T-helper 1 cell treated with Interleukin-12 subunit alpha and Interleukin-12 subunit beta and Interleukin-4 antibody, amounts not matched to agents 30 ng/mL and 1 ng/mL, for 36 hours (primary cell): ENCODE results near the gene GOLT1A. TPM values are rescaled to one million over a fixed set of nuclear protein-coding genes. Genes with fewer than 3 reads are reported as not detected.

Source experiments
- intact Hi-C: fragments of 100-400 bp; cut with micrococcal nuclease; formaldehyde crosslinking; loops from one replicate; pipeline ENCODE4 v1.15.1; 2024
- total RNA-seq: library from RNA; stranded (reverse); gene quantifications from 2 replicates; pipeline ENCODE4 v1.2.3, GENCODE V29; 2022

Gene GOLT1A
- total RNA-seq, 1 donor from 2014 or later, result not detected

DNA sequence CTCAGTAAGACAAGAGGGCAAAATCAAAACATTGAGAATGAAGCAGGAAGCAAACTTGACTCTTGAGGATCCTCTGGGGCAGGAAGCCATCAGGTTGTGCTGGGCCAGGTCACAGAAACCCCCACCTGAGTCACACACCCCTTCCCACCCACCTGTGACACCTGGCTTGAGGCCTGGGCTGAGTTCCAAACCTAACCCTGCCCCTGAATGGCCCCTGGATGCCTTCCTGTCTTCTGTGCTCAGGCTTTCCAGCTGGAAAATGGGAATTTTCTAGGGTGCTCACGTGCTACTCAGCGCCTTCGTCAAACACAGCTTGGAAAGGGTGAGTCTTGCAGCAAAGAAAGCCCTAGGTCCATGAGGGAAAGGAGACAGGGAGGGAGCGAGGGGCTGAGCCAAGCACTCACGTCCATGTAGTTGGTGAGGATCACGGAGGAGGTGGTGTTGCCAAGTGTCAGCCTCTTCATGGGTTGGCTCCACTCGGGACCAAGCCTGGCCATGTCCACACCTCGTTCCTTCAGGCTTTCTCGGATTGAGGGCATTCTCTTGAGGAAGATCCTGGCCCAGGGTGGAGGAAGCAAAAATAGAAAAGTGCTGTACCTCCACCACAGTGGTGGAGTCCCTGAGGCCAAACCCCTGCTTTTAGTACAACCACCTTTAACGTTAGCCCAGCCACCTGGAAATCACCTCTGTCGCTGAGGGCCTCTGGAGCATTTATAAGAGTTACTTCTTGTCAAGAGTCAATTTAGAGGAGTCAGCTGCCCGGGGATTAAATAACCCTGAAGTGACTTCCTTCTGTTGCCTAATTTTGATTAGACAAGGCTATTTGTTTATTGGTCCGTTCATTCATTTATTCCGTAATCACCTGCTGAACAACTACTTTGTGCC, 51.9 kb downstream of the GOLT1A start:
- intact Hi-C loops, result loop anchor here (1.0 to 10.0 kb wide), 7 partner anchors 45 to 643 kb away; no protein-coding TSS in a partner anchor

DNA sequence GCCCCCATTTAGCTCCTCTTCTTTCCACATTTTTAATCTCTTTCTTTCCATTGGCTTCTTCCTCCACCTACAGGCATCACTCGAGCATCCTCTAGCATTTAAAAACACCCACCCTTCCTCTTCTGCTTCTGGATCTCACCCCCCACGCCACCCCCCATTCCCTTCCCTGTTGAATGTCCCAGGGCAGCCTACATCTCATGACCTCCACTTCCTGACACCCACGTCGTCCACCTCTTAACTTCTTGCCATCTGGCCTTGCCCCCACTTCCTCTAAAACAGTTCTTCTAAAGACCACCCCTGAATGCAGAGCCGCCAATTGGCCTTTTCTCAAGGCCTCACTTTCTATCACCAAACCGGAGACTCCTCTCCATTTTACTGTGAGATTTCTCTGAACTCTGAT, 55.8 kb downstream of the GOLT1A start:
- intact Hi-C loops, result no loop called here

DNA sequence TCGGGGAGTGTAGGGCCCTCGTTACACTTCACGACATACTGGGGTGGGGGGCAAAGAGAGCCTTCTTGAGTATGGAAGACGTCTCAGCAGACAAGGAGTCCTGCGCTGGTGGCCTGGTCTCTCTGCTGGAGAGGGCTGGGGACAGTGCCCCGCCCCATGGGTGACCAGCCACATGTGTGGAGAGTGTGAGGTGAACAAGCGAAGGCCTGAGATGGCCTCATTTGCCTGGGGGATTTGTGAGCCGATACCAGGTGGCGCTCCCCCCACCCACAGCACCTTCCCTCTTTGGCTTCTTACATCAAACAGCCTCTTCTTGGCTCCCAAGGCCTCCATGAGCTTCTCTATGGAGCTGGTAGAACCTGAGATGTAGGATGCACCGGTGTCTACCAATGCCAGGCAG, 57.9 kb downstream of the GOLT1A start:
- intact Hi-C loops, result no loop called here

DNA sequence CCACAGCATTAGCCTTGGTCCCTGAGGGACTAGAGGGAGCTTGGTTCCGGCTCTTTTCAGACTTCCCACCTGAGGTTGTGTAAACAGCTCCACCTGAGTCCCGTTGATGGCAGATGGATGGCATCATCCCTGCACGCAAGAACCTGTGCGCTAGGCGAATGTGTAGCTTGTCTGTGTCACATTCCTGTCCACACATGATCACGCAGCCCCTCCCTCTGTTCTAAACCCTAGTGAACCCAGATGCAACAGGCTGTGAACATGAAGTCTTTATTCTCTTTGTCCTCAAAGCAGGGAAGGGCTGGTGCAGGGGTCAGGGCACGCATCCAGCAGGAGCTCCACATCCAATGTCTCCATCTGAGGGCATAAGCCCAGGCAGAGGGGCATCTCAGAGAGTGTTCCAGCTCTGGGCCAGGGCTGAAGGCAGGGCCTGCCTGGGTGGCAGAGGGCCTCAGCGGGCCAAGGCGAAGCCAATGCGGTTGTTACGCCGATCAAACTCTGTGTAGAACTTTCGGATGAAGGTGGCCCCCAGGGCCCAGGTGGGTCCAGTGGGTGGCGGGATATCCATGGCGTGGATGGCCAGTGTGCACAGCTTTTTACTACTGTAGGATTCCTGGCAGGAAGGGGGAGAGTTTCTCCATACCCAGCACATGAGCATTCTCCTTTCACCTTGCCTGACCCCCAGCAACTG, 59.1 kb downstream of the GOLT1A start:
- intact Hi-C loops, result no loop called here

DNA sequence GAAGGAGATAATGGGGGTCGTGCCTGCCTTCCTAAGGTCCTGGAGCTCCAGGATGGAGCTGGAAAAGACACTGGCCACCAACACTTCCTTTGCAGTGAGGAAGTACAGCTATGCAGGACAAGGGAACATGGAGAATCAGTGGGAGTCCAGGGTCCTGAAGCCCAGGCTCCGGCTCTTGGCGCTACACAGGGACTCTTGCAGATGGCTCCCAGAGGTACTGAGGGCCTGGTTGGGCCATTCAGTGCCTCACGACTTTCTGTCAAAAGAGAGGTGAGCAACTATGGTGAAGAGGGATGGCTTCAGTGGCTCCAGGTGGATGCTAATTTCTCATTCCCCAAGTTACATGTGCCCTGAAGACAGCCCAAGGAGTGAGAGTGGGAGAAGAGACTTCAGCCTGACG, 60.1 kb downstream of the GOLT1A start:
- intact Hi-C loops, result no loop called here

DNA sequence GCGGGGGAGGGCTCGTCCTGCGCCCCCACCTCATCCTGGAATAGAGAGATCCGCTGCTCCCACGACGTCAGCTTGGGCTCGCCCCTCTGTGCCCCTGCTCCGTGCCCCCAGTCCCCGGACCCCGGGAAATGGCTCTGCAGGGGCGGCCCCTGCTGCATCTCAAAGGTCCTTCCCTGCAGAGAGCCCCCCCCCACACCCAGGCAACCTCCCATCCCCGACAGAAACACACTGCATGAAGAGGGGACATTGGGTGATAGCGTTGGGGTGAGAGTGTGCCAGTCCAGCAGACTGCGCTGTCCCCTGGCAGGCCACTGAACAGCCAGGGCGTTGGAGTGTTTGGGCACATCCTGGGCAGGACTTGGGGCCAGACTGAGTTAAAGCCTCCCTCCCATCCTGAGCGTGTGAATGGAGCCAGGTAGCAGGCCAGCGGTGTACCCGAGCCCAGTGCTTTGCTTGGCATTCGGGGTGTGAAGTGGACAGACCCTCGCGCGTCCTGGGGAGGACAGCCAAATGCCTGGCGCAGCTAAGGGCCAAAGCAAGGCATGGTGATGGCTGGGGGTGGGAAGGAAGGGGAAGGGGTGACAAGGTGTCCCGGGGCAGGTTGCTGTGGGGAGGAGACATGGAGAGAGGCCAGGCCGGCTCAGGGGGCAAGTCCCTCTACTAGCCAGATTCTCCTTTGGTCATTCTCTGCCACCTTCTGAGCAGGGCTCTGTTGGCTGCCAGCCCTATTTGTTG, 61.3 kb downstream of the GOLT1A start:
- intact Hi-C loops, result no loop called here

DNA sequence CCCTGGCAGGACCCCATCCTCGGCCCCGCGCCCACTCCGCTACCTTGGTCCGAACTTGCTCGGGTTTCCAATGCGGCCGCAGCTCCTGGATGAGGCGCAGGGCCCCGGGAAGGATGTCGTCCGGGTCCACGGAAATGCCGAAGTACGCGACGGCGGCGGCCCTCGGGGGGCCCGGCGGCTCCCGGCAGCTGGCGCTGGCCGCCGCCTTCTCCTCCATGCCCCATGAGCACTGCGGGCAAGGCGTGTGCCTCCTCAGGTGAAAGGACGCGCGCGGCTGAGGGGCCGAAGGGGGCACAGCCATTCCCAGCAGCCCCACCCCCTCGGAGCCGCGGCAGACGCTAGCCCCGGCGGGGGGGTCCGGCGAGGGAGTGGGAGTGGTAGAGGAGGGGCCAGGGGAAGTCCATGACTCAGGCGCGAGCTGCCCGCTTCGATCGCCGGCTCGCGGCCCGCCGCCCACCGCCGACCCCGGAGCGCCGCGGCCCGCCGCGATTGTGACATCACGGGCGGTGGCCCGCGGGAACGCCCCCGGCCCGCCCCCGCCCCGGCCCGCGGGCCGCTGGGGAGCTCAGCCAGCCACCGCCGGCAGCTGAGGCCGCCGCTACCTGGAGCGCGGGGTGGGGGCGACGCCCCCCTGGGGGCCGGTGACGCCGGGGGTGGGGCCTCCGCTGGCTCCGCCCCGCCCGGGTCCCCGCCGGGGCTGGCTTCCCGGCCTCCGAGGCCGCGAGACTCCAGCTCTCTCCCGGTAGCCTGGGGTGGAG, 62.1 kb downstream of the GOLT1A start, which contains the start of gene ETNK2:
TSS of gene ETNK2 (minus strand) at position 493 of the 758 bp plus-strand sequence. CDS start at position 301, 192 bp downstream.
- intact Hi-C loops, result no loop called here

DNA sequence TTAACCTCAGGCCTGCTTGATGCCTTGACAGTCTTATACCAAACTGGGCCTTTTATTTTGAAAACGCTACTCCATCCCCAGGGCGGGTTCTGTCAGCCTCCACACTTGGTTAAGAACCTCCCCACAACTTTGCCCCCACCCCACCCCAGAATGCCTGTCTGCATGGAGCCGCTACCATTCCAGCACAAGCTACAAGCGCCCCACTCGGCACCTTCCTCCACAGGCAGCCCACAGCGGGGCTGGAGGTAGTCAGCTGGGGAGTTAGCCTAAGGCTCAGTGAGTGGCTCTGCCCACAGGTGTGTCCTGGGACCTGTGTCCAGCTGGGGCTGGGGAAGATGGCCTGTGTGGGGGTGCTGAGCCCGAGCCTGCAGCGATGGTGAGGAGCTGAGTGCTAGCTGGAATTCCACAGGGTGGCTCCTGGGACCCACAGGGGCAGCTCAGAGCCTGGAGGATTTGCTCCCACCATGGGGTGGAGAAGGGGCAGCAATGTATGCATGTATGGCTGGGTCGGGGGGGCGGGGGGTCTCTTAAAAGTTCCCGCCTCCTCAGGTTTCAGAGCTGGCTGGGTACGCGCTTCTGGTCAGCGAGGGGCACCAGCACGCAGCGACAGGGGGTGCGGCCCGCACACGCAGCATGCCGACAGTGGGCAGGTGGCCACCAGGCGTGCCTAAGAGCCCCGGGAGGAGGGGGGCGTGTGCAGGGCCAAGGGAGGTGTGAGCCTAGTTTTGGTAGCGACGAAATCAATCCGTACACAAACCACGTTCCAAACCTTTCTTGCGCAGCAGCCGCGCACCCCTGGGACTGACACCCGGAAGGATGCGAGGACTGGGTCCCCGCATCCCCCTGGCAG, 62.9 kb downstream of the GOLT1A start:
- intact Hi-C loops, result no loop called here

DNA sequence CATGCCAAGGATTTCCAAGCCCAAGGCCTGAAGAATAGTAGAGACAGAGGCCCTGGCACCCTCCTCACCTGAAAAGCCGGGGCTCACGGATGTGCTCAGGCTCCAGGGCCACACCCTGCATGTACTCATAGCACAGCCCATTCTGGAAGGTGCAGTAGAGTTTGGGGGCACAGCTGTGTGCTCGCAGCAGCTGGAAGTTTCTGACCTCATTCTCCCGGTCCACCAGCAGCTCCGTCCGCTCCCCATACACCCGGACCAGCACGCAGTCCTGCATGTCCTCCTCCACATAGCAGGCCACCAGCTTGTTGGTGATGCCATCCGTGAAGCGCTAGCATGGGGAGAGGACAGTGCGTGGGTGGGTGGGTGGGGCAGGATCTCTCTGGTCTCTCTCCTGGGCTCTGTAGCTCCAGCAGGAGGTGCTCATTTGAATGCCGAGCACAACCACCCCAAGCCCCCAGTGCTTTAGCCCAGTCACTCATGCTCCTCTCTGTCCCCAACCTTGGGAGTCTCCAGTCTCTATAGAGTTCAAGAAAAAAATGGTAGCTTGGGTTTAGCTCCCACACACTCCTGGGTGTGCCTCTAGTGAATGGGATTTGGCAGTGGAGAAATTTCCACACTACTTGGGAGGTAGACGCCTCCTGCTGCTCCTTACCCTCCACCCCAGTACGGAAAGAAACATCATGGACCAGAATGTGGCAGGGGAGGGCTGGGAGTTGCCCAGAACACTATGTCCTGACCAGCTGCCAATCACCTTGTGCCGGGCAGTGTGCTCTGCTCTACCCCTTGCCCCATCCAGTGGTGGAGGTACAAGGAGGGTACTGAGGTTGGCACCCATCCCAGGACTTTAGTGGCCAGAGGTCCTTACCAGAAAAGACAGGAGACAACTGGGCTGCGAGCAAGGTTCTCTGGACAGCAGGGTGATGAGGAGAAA, 63.9 kb downstream of the GOLT1A start:
- intact Hi-C loops, result no loop called here

DNA sequence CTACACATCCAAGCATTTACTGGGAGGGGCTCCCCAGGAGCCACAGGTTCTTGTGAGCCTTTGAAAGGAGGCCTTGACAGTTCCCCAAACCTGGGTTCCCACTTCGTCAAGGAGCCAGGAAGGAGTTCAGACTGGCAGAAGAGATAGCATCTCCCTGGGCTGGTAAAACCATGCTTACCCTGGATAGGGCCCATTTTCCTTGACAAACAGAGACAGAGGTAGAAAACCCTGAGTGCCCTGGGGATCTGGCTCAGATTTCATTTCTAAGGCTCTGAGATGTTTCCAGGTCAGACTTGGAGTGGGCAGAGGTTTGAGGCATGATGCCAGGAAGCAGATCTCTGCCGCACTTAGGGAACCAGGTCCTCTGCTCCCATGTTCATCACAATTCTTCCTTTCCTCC, 64.7 kb downstream of the GOLT1A start:
- intact Hi-C loops, result no loop called here

Other genes starting within 250 kb of the GOLT1A start
- gene SOX13, start 140.9 kb downstream of the GOLT1A start, total RNA-seq, result 0.12 and 0.42 TPM in 2 replicates
- gene ETNK2, start 61.9 kb downstream of the GOLT1A start, total RNA-seq, result not detected in 2 replicates
- not detected in 2 replicates for gene REN, start 47.7 kb downstream of the GOLT1A start, total RNA-seq
- gene KISS1, start 17.5 kb downstream of the GOLT1A start, total RNA-seq, result not detected in 2 replicates
- gene PLEKHA6, start 145.9 kb upstream of the GOLT1A start, total RNA-seq, result 0.29 and 0.32 TPM in 2 replicates
- gene PPP1R15B, start 197.8 kb upstream of the GOLT1A start, total RNA-seq, result 74.5 and 75.6 TPM in 2 replicates